H9 (cell line): ENCODE measurements around the gene CTU2. TPM values are rescaled to one million over a fixed set of nuclear protein-coding genes. Genes with fewer than 3 reads are reported as not detected.

Experiments used
- DNase-seq: peaks from one replicate; pipeline ENCODE4 v3.0.0-alpha.2; 2017
- H2AFZ ChIP-seq: one replicate; pipeline ENCODE4 v1.6.1; 2013; ENCODE audit warnings: mild to moderate bottlenecking, low read length, control low read depth, moderate library complexity
- H2AK5ac ChIP-seq: 2 replicates; pipeline ENCODE4 v1.6.1; 2013; ENCODE audit warnings: low read length, control low read depth, mixed read lengths; ENCODE audit not compliant: insufficient read length
- H2BK120ac ChIP-seq: one replicate; pipeline ENCODE4 v1.6.1; 2013; ENCODE audit warnings: low read depth, mild to moderate bottlenecking, low read length, control low read depth, inconsistent platforms; ENCODE audit not compliant: poor library complexity, severe bottlenecking
- H2BK12ac ChIP-seq: 2 replicates; pipeline ENCODE4 v1.6.1; 2013; ENCODE audit warnings: low read length, control low read depth, mixed read lengths, low read depth; ENCODE audit not compliant: insufficient read length
- H2BK15ac ChIP-seq: 2 replicates; pipeline ENCODE4 v1.6.1; 2013; ENCODE audit warnings: low read depth, low read length, control low read depth
- H2BK20ac ChIP-seq: one replicate; pipeline ENCODE4 v1.6.1; 2013; ENCODE audit warnings: low read depth, mild to moderate bottlenecking, low read length, control low read depth, inconsistent platforms; ENCODE audit not compliant: poor library complexity, severe bottlenecking
- H2BK5ac ChIP-seq: 2 replicates; pipeline ENCODE4 v1.6.1; 2013; ENCODE audit warnings: low read length, control low read depth, mixed read lengths; ENCODE audit not compliant: insufficient read length
- H3K14ac ChIP-seq: 2 replicates; pipeline ENCODE4 v1.6.1; 2013; ENCODE audit warnings: low read length, control low read depth; ENCODE audit not compliant: insufficient read depth
- H3K18ac ChIP-seq: 2 replicates; pipeline ENCODE4 v1.6.1; 2013; ENCODE audit warnings: low read depth, mild to moderate bottlenecking, mixed read lengths, low read length, control low read depth; ENCODE audit not compliant: insufficient read length
- H3K23ac ChIP-seq: 2 replicates; pipeline ENCODE4 v1.6.1; 2013; ENCODE audit warnings: low read length, control low read depth, mixed read lengths, low read depth; ENCODE audit not compliant: insufficient read length
- H3K23me2 ChIP-seq: 2 replicates; pipeline ENCODE4 v1.6.1; 2013; ENCODE audit warnings: low read depth, mild to moderate bottlenecking, mixed read lengths, low read length, control low read depth; ENCODE audit not compliant: insufficient read length, poor library complexity, severe bottlenecking
- H3K27ac ChIP-seq: 2 replicates; pipeline ENCODE4 v1.5.1; 2013; ENCODE audit warnings: low read length, control low read depth, mixed read lengths, low read depth; ENCODE audit not compliant: insufficient read length
- H3K27me3 ChIP-seq: 2 replicates; pipeline ENCODE4 v1.6.1; 2013; ENCODE audit warnings: low read length, control low read depth, inconsistent platforms; ENCODE audit not compliant: insufficient read depth
- H3K4ac ChIP-seq: 2 replicates; pipeline ENCODE4 v1.6.1; 2013; ENCODE audit warnings: low read depth, mild to moderate bottlenecking, control low read depth, inconsistent platforms, low read length, moderate library complexity
- H3K4me1 ChIP-seq: 2 replicates; pipeline ENCODE4 v1.6.1; 2013; ENCODE audit warnings: low read length, control low read depth, inconsistent platforms; ENCODE audit not compliant: insufficient read depth
- H3K4me2 ChIP-seq: 2 replicates; pipeline ENCODE4 v1.6.1; 2013; ENCODE audit warnings: low read length, control low read depth, mixed read lengths; ENCODE audit not compliant: insufficient read length, insufficient read depth
- H3K56ac ChIP-seq: 2 replicates; pipeline ENCODE4 v1.6.1; 2013; ENCODE audit warnings: low read depth, mild to moderate bottlenecking, mixed read lengths, low read length, control low read depth; ENCODE audit not compliant: insufficient read length
- H3K79me1 ChIP-seq: 2 replicates; pipeline ENCODE4 v1.6.1; 2013; ENCODE audit warnings: low read depth, mild to moderate bottlenecking, moderate library complexity, low read length, control low read depth, inconsistent platforms; ENCODE audit not compliant: insufficient read depth, poor library complexity, severe bottlenecking
- H3K79me2 ChIP-seq: 2 replicates; pipeline ENCODE4 v1.6.1; 2013; ENCODE audit warnings: low read length, control low read depth, inconsistent platforms; ENCODE audit not compliant: insufficient read depth
- H3K9ac ChIP-seq: 2 replicates; pipeline ENCODE4 v1.6.1; 2013; ENCODE audit warnings: low read length, control low read depth, mixed read lengths; ENCODE audit not compliant: insufficient read length; ENCODE audit errors: extremely low read depth
- H3K9me3 ChIP-seq: one replicate; pipeline ENCODE4 v1.6.1; 2013; ENCODE audit warnings: low read depth, low read length, inconsistent platforms; ENCODE audit not compliant: control insufficient read depth
- H3T11ph ChIP-seq: one replicate; pipeline ENCODE4 v1.6.1; 2013; ENCODE audit warnings: mild to moderate bottlenecking, low read length, control low read depth, inconsistent platforms
- H4K20me1 ChIP-seq: one replicate; pipeline ENCODE4 v1.6.1; 2013; ENCODE audit not compliant: control insufficient read depth, insufficient read length, insufficient read depth
- H4K5ac ChIP-seq: 2 replicates; pipeline ENCODE4 v1.6.1; 2013; ENCODE audit warnings: low read depth, mild to moderate bottlenecking, mixed read lengths, low read length, control low read depth; ENCODE audit not compliant: insufficient read length
- H4K8ac ChIP-seq: replicated peaks from 2 replicates; pipeline ENCODE4 v1.6.1; 2013; ENCODE audit warnings: low read length, control low read depth, mixed read lengths, low read depth; ENCODE audit not compliant: insufficient read length
- H4K91ac ChIP-seq: 2 replicates; pipeline ENCODE4 v1.6.1; 2013; ENCODE audit warnings: low read depth, mild to moderate bottlenecking, moderate library complexity, mixed read lengths, low read length, control low read depth; ENCODE audit not compliant: insufficient read length
- H3K27ac Mint-ChIP-seq, 3 experiments: 2 replicates in 2 of 3; 3 replicates in 1 of 3; pipeline ENCODE4 v1.8.0; 2020 to 2021; ENCODE audit warnings: mixed read lengths in 3 of 3, mild to moderate bottlenecking in 1 of 3, moderate library complexity in 1 of 3
- H3K27me3 Mint-ChIP-seq: 2 replicates; pipeline ENCODE4 v1.8.0; 2021; ENCODE audit warnings: low read depth, mild to moderate bottlenecking, moderate library complexity, mixed read lengths
- H3K36me3 Mint-ChIP-seq, 3 experiments: 2 replicates in 2 of 3; 3 replicates in 1 of 3; pipeline ENCODE4 v1.8.0; 2020 to 2021; ENCODE audit warnings: low read depth in 3 of 3, mixed read lengths in 3 of 3; ENCODE audit not compliant: insufficient read depth in 1 of 3
- H3K4me1 Mint-ChIP-seq, 2 experiments: 2 replicates each; pipeline ENCODE4 v1.8.0; 2020; ENCODE audit warnings: mixed read lengths in 2 of 2
- H3K4me3 Mint-ChIP-seq, 2 experiments: 2 replicates in 1 of 2; 3 replicates in 1 of 2; pipeline ENCODE4 v1.8.0; 2020 to 2021; ENCODE audit warnings: mild to moderate bottlenecking in 2 of 2, mixed read lengths in 2 of 2, moderate library complexity in 1 of 2
- H3K9me3 Mint-ChIP-seq, 2 experiments: 2 replicates in 1 of 2; 3 replicates in 1 of 2; pipeline ENCODE4 v1.8.0; 2020; ENCODE audit warnings: mild to moderate bottlenecking in 2 of 2, mixed read lengths in 2 of 2, moderate library complexity in 1 of 2
- WGBS: extraction: QIAGEN DNeasy Blood & Tissue Kit; methylation state at CpG from one replicate; pipeline ENCODE4 v1.1.7; 2013; ENCODE audit warnings: missing lambda C conversion rate, low lambda C conversion rate, mixed read lengths; ENCODE audit not compliant: insufficient read length; ENCODE audit errors: extremely low coverage; 5-methylcytosine and 5-hydroxymethylcytosine counted together
- total RNA-seq: library from RNA; stranded (reverse); gene quantifications from 2 replicates; pipeline ENCODE4 v1.2.1, GENCODE V29; 2021
- TF ChIP-seq, protein P1 (sequence below): fragments of 200-600 bp; sonication (generic); conservative IDR thresholded peaks from 3 replicates; pipeline ENCODE4 v1.8.0; 2021; ENCODE audit warnings: antibody characterized with exemption, mild to moderate bottlenecking

CTU2 gene
- total RNA-seq, 1 experiment from 2014 or later, result 32.8 TPM

DNA sequence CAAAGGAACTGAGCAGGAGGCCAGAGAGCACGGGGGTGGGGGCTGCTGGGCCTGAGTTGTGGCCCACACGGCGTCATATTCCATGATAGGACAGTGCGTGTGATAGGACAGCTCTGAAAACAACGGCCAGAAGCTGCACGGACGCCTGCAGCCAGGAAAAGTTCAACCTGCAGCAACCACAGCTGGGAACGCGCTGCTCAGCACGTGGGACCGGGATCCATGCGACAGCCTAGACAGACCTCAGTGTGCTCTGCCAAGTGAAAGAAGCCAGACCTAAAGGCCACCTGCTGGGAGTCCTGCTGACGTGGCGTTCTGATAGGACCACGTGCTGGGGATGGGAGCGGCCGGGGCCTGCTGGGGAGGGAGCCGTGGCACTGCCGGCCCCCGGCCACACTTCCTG lies 21.6 kb downstream of the CTU2 start:
- H4K5ac ChIP-seq, result no peak overlapping the region
- H3T11ph ChIP-seq, result no peak overlapping the region
- H3K23ac ChIP-seq, result no peak overlapping the region
- H3K27ac Mint-ChIP-seq, result peak overlapping the region in 1 of 3 experiments; percentile 62; a peak in 1 of 7 replicates
- no peaks in the 10 kb centered on the region for H3K79me2 ChIP-seq
- no peak overlapping the region for H3K4ac ChIP-seq
- H3K9ac ChIP-seq, result no peak overlapping the region
- no peaks in the 10 kb centered on the region for H3K9me3 ChIP-seq
- H3K23me2 ChIP-seq, result no peaks in the 10 kb centered on the region
- no peak overlapping the region for H2BK5ac ChIP-seq
- no peak for DNase-seq
- H3K4me2 ChIP-seq, result no peak overlapping the region
- no peak overlapping the region for H3K27ac ChIP-seq
- H4K8ac ChIP-seq, result no peak overlapping the region
- no peak overlapping the region for H3K4me3 Mint-ChIP-seq
- H2BK15ac ChIP-seq, result no peak overlapping the region
- TF ChIP-seq, protein P1, sequence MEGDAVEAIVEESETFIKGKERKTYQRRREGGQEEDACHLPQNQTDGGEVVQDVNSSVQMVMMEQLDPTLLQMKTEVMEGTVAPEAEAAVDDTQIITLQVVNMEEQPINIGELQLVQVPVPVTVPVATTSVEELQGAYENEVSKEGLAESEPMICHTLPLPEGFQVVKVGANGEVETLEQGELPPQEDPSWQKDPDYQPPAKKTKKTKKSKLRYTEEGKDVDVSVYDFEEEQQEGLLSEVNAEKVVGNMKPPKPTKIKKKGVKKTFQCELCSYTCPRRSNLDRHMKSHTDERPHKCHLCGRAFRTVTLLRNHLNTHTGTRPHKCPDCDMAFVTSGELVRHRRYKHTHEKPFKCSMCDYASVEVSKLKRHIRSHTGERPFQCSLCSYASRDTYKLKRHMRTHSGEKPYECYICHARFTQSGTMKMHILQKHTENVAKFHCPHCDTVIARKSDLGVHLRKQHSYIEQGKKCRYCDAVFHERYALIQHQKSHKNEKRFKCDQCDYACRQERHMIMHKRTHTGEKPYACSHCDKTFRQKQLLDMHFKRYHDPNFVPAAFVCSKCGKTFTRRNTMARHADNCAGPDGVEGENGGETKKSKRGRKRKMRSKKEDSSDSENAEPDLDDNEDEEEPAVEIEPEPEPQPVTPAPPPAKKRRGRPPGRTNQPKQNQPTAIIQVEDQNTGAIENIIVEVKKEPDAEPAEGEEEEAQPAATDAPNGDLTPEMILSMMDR, result no peak
- no peaks in the 10 kb centered on the region for H3K4me1 Mint-ChIP-seq
- no CpG with 5 or more reads among the region's 20 CpGs for WGBS
- H3K27me3 ChIP-seq, result no peaks in the 10 kb centered on the region
- H3K36me3 Mint-ChIP-seq, result peaks cover 2 to 20% (median 9%) of the 10 kb centered on the region in 3 experiments; a peak in 5 of 7 replicates
- no peaks in the 10 kb centered on the region for H3K79me1 ChIP-seq
- no peak overlapping the region for H2BK120ac ChIP-seq
- no peak overlapping the region for H2AK5ac ChIP-seq
- no peak overlapping the region for H3K18ac ChIP-seq
- H3K4me1 ChIP-seq, result no peaks in the 10 kb centered on the region
- H3K14ac ChIP-seq, result no peak overlapping the region
- no peak overlapping the region for H3K56ac ChIP-seq
- H3K27me3 Mint-ChIP-seq, result no peaks in the 10 kb centered on the region; the same call in 1 of the 2 replicates
- H2BK12ac ChIP-seq, result no peak overlapping the region
- H2AFZ ChIP-seq, result no peak overlapping the region
- H2BK20ac ChIP-seq, result no peak overlapping the region
- no peak overlapping the region for H4K91ac ChIP-seq
- H4K20me1 ChIP-seq, result no peaks in the 10 kb centered on the region
- H3K9me3 Mint-ChIP-seq, result no peaks in the 10 kb centered on the region
